HG03175 (cell line): ENCODE data around the gene APP.
A peak's percentile ranks its signal among the peaks of the same experiment; 100 is the strongest.

Experiments used
- ATAC-seq: cut with Tn5 transposase; IDR thresholded peaks from one replicate; pipeline ENCODE4 v1.9.1; 2021; ENCODE audit warnings: mild to moderate bottlenecking, moderate library complexity; ENCODE audit not compliant: unreplicated experiment

The APP gene

DNA sequence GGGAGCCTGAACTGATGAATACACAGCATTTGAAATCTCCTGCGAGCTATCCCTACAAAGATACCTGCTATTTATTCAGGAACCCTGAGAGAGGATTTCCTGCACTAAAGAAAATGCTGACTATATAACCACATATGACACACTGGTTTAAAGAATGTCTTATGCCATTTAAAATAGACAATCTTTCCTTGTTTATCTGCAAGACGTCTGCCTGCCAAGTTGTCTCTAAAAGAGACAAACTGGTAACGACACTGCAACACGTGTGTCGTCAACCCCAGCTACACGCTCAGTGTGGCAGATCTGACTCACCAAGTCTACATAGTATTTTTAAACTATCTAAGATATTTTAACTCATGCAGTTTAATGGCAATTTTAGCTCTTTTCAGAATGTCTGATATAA is 42.7 kb downstream of the APP start:
- ATAC-seq = no peak

DNA sequence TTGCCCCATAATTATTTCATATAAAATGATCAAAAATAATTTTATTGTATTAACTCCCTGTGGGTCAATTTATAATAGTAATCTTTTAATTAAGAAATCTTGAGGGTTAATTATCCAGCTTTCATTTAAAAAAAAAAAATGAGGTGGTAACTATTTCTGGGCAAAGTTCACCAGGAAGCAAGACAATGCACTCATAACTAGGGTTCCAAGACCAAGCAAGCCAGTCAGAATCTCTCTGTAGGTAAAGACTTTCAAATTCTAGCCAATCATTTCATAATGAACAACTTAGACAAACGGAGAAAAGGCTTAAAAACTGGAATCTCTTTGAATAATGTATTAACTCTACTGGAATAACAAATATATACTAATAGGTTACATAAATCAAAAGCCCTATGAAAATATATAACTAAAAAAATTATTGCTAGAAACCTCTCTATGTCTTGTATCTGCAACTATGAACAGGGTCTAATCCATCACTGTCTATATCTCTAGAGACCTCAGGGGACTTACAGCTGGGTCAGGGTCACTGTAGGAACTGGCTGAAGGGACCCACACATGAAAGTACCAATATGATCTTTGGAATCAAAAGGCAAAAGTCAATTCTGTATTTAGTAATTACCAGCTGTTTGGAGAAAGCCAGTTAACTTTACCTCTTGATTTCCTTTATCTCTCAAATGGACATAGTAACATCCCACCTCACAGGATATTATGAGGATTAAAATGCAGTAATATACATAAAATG is 43.3 kb downstream of the APP start:
- no peak for ATAC-seq

DNA sequence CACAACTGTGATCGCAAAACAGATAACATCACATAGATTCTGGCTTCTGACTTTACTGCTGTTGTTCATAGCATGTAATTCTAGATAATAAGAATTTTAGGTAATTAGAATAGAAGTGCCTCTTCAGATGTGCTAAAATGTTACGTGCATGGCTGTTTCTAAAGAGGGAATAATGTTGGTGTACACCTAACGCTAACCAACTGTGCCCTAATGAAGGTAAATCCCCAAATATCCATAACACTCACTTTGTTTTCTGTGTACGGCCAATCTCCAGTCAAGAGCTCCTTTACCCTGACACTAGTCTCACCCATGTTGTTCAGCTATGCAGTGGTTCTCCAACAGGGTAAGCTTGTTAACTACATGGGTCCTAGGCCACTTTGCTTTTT is 44.4 kb downstream of the APP start:
- ATAC-seq = no peak

DNA sequence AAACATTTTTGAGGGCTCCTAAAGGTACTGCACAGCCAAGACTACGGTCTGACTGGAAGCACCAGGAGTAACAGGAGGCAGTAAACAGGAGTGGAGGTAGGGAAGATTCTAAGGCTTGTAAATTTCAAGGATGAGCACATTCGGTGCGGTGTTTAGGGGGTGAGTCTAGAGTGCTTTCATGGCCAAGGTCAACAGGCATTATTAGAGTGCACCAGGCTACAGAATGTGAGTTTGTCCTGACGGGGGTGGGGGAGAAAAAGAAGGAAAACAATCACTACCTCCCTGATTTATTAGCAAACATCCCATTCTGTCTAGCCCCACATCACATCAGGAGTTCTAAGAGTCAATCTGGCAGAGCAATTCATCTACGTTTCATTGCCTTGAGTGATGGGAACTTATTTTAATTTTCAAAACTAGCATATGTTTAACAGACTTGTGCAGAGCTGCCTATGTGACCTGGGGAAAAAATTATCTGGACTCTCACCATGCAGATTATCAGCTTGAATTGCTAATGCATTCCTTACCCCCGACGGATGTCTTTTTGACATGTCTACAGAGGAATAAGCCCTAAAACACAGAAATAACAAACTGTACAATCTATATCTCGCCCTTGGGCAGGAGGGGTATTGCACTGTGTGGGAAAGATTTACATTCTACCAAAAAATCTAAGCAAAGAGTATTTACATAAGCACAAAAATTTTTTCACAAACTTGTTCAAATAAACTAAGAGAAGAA is 45.0 kb downstream of the APP start:
- ATAC-seq = no peak

DNA sequence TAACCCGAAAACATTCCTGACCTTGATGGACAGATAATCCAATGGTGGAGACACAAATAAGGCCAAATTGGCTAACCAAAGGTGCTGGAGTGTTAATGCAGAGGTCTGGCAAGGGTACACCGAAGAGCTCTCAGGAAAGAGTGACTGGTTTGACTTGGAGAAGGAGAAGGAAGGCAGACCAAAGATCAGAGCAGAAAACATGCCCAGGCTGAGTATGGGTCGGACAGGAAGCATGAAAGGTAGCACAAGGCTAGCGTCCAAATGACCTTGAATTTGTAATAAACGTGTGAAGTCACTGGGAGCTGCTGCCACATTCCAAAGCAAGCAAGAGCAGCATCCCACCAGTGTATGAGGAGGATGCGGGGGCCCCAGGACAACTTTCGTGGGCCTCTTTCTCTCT is 45.7 kb downstream of the APP start:
- ATAC-seq = no peak

DNA sequence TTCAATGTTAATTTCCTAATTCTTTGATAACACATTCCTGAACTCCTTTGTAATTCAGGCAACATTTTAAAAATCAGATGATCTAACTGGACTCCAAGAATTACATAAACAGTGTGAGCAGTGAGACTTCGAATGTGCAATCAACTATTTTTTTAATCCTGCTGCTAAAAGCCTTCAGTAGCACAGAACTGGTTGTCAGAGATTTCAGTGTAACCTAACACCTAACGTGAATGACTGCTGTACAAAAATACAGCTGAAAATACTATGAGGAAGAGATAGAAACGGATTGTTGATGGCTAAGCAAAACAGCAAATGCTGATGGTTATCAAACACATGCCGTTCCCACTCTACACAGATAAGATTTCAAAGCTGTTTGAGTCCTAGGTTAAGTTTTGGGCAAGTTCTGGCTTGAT is 46.1 kb downstream of the APP start:
- ATAC-seq = no peak

DNA sequence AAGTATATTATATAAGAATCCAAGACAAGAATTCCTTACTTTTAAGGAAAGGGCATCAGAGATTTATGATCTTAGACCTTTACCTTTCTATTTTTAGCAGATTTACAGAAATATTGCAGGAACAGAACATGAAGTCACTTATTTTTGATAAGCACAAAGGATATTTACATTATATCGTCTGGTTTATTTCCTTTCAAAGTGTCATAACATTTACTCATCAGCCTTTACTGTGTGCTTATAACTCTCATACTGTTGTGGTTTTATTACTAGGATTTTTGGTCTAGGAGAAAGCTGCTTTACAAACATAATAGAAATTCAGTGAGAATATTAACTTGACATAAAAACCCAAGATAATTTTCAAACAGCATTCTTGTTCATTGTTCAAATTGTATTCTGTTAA is 47.6 kb downstream of the APP start:
- no peak for ATAC-seq

DNA sequence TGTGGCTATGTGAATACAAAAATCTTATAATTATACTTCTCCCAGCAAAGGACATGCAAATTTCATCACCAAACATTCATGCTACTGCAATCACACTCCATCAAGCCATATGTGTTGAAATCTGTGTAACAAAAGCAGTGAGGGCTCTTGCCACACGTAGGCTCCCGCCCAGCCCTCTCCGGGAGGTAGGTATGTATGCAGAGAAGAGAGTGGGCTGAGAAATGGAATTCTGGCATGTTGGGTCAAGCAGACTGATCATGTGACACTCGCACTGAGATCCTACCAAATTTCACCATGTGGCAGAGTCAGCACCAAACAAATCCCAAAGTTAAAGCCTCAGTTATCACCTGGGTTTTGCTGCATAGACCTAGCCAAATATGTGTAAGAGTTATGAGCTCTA is 49.7 kb downstream of the APP start:
- no peak for ATAC-seq

DNA sequence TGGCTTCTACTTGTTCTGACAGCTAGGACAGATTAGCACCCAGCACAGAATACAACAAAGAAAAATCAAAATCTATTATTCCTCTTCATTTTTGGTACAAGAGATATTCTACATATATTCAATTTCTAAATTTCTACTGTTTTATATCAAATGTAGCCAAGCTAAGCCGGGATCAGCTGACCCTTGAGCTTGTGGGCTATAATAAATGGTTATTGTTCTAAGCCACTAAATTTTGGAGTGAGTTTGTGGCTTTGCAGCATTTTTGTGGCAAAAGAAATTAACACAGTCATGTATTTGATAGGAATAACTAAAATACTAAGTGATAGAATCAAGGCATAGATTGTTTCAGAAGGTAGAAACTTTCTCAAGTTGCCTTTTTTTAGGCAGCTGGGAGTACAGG is 50.7 kb downstream of the APP start:
- ATAC-seq = no peak

DNA sequence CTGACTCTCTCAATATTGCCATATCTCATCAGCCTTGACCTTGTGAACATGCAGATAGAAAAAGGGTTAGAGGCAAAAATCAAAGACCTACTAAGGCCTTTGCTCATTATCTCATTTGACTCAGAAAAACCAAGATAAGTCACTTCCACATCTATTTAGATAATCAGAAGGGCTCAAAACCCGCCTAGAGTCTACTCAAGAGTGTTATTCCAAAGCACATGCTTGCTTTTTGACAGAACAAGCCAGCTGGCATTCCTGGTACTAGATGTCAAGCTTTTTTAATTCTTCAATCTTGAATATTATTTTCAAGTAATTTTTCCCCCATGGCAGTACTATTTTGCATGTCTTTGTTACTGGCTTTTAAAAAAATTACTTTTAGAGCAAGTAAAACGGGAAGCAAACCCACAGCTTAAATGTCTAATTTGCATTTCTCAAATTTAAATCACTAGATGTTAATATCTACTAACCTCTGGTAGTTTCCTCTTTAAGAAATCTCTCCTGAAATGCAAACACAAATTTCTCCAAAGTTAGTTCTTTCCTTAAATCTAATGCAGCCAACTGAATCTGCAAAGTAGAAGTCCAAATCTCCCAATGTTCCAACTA is 51.5 kb downstream of the APP start:
- ATAC-seq = no peak

DNA sequence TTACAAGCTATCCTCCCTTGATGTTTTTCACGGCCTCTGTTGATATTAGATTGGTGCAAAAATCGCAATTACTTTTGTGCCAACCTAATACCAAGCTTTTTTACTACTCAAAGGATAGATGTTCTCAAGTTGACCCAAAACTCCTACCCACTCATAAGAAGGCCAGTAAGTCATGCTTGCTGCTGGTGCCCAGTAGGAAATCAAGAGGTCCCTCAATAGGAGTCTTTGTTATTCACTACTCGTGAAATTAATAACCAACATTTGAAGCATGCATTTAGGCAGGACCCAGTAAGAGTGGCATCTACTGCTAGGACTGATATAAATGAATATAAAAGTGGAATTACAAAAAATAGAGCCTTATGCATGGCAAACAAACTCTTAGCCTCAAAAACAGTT is 52.6 kb downstream of the APP start:
- ATAC-seq = no peak

DNA sequence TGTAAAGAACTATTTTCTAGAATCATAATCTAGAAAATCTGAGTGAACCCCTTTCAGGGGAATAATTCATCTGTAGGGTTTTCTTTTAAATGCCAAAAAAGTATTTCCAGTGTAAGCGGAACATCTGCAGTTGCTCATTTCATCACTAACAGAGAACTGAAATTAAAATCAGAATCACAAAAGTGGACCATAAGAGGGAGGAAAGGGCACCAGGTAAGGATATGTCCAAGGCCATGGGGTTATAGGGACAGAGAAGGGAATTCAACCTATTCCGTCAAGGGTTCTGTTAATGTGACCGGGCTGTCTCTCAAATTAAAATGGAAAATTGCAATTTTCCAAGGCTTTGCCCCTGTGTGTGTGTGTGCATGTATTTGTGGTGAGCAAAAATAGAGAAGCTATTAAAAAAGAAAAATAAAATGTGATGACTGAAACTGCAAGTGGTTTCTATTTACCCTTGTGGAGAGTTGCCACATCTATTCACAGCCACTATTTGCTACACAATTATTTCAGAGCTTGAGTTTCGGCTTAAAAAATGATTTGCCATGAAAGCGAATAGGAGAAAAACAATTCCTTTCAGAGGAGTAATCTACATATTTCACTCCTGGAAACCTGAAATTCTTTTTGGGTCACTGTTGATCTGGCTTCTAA is 53.1 kb downstream of the APP start:
- peak; percentile 41 for ATAC-seq

DNA sequence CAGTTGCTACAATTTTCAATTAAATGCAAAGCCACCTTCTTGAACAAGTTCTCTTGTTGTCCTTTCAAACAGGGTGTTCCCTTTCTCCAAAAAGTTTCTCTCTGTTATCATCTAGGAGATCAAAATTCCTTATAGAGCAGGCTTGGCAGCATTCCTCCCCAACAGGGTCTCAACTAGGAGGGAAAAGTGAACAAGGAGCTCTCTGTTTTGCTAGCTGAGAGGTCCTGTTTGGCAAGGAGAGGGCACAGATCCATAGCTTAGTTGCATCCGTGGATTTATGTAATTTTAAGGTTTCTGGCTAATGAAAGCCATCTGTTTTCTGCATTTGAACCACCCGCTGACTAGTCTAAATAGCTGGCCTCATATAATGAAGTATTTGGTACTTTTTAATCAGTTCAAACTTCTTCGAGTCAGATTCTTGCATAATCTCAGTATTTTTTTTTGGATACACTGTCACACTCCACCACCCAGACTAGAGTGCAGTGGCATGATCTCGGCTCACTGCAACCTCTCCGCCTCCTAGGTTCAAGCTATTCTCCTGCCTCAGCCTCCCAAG is 54.0 kb downstream of the APP start:
- ATAC-seq = no peak

DNA sequence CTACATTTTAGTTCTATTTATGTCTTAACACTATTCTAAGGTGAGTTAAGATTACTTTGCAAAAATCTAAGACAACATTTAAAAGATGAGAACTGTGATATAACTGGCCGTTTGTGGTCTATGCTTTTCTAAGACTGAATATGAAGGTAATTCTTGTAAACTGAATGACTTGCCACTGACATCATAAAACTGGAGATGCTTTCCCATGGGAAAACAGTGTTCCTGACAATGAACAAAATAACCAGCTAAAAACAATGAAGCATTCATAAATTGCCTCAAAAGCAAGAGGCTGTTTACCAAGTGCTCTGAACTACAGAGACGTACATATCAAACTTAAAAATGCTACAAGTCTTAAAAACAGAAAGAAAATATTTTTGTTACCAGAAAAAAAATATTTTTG is 54.7 kb downstream of the APP start:
- no peak for ATAC-seq

DNA sequence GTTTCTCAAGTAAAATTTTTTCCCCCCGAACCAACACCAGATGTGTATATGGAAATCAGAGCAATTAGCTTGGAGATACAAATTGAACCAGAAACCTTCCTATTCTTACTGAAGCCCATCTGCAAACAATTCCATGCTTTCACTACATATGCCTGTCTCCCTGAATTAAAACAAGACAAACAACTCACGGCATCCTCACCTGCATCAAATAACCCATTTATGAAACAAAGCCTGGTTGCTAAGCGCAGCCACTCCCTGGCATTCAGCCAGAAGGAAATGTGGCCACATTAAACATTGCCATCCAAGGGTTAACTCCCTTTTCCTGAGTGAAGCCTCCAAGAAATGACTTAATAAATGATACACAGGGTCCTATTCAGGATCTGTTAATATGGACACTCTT is 55.3 kb downstream of the APP start:
- ATAC-seq = no peak

DNA sequence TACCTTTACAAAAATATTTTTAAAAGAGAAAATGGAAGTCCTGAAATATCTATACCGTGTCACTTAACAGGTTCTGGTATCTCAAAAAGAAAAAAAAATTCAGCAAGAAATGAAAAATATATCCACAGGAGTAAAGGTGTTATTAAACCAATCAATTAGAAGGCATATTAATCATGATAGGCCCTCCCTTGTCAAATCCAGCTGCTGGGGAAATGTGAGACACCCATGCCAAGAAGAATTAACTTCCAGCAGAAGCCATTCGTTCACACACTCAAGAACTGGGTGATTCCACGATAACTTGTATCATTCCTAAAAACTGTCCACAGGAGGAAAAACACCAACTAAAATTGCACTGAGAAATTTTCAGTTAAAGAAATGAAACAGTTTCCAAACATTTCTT is 57.6 kb downstream of the APP start:
- ATAC-seq = no peak

DNA sequence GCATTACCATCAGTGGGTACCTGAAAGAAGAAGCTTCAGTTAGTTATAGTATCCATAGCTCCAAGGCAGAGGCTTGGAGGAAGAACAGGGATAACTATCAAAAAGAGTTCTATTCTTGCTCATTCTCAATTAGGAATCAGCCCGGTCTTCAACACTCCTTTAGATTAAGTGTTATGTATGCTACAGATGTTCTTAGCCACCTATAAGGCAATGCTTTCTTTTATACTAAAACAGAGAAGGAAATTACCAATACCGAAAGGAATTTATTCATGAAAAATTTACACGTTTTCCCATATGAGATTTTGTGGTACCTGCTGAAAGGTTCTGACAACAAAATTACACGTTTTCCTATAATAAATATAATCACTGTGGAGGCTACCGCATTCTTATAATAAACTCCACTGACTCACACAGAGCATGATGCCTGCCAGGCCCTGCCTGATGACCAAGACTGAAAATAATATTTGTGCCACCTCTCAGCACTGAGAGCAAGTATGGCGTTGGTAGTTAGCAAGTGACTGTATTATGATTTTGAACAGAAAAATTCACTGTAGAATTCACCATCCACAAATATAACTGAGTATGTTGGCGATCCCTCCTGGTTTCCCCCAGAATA is 58.3 kb downstream of the APP start:
- ATAC-seq = no peak

DNA sequence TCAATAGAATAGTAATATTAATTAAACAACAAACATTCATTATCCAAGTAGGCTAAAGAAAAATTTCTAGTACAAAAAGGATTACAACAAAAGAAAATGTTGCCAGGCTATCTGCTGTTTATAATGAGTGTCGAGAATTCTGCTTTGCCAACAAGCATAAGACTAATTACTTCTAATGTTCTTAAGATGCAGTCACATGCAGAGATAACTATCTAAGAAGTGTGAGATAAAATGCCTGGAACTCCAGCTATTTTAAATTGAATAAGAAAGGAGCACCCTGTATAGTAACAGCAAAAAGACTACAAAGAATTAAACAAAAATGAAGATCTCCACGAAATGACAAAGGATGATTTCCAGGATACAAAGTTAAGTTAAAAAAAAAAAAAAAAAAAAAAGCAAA is 59.9 kb downstream of the APP start:
- no peak for ATAC-seq

DNA sequence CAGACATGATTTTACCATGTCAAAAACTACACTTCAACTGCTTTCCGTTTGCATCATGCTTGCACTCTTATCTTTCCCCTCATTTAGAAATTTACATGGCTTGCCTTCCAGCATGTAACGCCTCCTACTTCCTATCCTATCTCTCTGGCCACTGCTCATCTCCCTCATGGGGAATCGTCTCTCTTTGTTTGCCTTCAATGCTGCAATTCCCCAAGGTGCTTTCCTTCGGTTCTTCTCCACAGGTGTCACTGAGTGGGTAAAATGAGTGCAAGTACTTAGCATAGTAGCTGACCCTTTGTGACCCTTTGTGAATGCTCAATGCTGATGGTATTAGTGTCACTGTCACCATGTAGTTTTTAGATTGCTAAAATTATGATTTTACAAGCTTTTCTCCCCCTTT is 63.1 kb downstream of the APP start:
- no peak for ATAC-seq

DNA sequence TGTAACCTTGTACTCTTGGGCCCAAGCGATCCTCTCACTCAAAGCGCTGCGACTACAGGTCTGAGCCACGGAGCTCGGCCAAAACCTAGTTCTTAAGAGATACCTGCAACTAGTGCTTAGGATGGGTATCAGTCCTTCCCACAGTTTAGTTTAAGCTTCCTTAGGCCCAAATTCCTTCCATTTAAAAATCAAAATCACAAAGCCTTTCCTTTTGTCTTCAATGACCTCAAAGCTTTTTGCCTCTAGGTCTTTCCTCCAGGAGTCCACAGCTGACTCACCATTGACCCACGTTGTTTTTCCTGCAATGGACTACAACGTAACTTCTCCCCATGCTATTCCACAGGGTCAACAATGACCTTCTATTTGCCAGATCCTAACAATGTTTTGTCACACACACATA is 64.0 kb downstream of the APP start:
- ATAC-seq = no peak

DNA sequence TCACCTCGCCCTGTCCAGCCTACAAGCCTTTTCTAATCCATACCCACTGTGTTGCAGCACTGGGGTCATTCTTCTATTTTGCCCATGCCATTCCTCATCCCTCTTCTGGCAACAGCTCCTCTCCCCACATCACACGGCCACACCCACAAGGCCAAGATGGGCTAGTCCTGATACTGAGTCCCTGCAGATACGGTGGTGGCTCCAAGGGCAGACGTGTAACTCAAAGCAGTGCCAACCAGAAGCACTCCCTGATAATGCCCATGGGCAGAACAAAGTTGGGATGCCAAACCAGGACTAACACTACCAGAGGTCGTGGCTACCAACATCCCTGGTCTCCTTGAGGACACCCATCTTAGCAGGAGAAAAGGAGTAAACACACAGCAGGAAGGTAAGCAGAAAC is 64.8 kb downstream of the APP start:
- no peak for ATAC-seq
